ENCODE data around the gene KIAA0232. TPM values are rescaled to one million over a fixed set of nuclear protein-coding genes. Genes with fewer than 3 reads are reported as not detected.

KIAA0232 gene
- total and polyA plus RNA-seq, 9 of the 15 experiments (the other 6 are each of a cell fraction or from before 2014, with no cell fraction given) = 3.5 to 17.4 (median 13.0) TPM

DNA sequence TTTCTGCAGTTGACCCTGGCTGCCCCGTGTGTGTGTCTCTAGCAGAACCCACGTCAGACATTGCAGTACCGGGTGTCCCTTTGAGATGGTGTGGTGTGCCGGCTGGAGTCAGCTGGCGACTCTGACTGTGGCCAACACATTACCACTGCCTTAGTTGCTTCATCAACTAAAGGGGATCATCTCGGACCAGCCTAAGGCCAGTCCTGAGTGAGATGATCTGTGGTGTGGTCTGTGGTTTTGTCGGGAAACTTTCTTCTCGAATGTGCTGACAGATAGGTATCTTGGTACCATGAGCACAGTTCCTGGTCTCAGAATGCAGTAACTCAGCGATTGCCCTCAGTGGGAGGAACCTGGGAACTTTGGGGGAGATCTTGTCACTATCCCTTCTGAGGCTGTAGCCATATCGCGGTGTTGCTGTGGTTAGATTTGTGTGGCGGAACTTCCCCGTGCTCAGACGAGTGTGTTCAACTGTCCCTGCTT, 142.9 kb downstream of the KIAA0232 start (continued):
- TF ChIP-seq, protein P1, sequence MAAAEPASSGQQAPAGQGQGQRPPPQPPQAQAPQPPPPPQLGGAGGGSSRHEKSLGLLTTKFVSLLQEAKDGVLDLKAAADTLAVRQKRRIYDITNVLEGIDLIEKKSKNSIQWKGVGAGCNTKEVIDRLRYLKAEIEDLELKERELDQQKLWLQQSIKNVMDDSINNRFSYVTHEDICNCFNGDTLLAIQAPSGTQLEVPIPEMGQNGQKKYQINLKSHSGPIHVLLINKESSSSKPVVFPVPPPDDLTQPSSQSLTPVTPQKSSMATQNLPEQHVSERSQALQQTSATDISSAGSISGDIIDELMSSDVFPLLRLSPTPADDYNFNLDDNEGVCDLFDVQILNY (CRISPR knock-in tag; IDR thresholded peaks at IDR 0.05) = no peak
- TF ChIP-seq NR3C1 (CRISPR knock-in tag; IDR thresholded peaks at IDR 0.05) (no peak), TCF3 (CRISPR knock-in tag; IDR thresholded peaks at IDR 0.05) (peak; percentile 55; the same call in 1 of the 2 replicates), ZNF197 (CRISPR knock-in tag; IDR thresholded peaks at IDR 0.05; ENCODE audit: low read depth) (no peak), MEIS2 (IDR thresholded peaks at IDR 0.05; ENCODE audit: partially characterized antibody) (peak; percentile 97), RFX7 (CRISPR knock-in tag; IDR thresholded peaks at IDR 0.05) (no peak), CXXC5 (CRISPR knock-in tag; IDR thresholded peaks at IDR 0.05) (peak; percentile 77), NCOR1 (IDR thresholded peaks at IDR 0.05) (0 out of 2 replicates have a peak, but pooled peaks have one; percentile 42), GABPB1 (CRISPR knock-in tag; IDR thresholded peaks at IDR 0.05) (peak; percentile 52; the same call in 1 of the 2 replicates), ZNF830 (CRISPR knock-in tag; IDR thresholded peaks at IDR 0.05) (no peak), ATF7 (IDR thresholded peaks at IDR 0.05) (peak; percentile 71), ZNF583 (CRISPR knock-in tag; IDR thresholded peaks at IDR 0.05) (0 out of 2 replicates have a peak, but pooled peaks have one; percentile 47), ZKSCAN1 (IDR thresholded peaks at IDR 0.05; ENCODE audit: low read depth, low read length) (no peak), GTF2E2 (tag; IDR thresholded peaks at IDR 0.05) (no peak), SOX6 (IDR thresholded peaks at IDR 0.05) (peak; percentile 79), CCAR2 (IDR thresholded peaks at IDR 0.05; ENCODE audit: low read depth, low read length) (no peak), MAFF (IDR thresholded peaks at IDR 0.05; ENCODE audit: low read length) (0 out of 2 replicates have a peak, but pooled peaks have one; percentile 18), ERF (CRISPR knock-in tag; IDR thresholded peaks at IDR 0.05) (no peak), FOXJ3 (CRISPR knock-in tag; IDR thresholded peaks at IDR 0.05) (no peak), PHF20 (IDR thresholded peaks at IDR 0.05; ENCODE audit: partially characterized antibody) (no peak), LCOR (CRISPR knock-in tag; IDR thresholded peaks at IDR 0.05) (0 out of 2 replicates have a peak, but pooled peaks have one; percentile 69), NEUROD1 (IDR thresholded peaks at IDR 0.05; ENCODE audit: borderline replicate concordance, low read depth, low read length, partially characterized antibody) (peak; percentile 51), C11orf30 (IDR thresholded peaks at IDR 0.05; ENCODE audit: low read depth) (peak; percentile 78), CBFB (CRISPR knock-in tag; IDR thresholded peaks at IDR 0.05) (0 out of 2 replicates have a peak, but pooled peaks have one; percentile 80), ZNF12 (CRISPR knock-in tag; IDR thresholded peaks at IDR 0.05) (no peak), NFIX (CRISPR knock-in tag; IDR thresholded peaks at IDR 0.05; ENCODE audit: low read depth) (no peak), YBX1 (IDR thresholded peaks at IDR 0.05) (no peak)
- TF ChIP-seq, protein P2, sequence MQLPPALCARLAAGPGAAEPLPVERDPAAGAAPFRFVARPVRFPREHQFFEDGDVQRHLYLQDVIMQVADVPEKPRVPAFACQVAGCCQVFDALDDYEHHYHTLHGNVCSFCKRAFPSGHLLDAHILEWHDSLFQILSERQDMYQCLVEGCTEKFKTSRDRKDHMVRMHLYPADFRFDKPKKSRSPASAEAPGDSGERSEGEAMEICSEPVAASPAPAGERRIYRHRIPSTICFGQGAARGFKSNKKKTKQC (CRISPR knock-in tag; IDR thresholded peaks at IDR 0.05) = no peak
- TF ChIP-seq, protein P3, sequence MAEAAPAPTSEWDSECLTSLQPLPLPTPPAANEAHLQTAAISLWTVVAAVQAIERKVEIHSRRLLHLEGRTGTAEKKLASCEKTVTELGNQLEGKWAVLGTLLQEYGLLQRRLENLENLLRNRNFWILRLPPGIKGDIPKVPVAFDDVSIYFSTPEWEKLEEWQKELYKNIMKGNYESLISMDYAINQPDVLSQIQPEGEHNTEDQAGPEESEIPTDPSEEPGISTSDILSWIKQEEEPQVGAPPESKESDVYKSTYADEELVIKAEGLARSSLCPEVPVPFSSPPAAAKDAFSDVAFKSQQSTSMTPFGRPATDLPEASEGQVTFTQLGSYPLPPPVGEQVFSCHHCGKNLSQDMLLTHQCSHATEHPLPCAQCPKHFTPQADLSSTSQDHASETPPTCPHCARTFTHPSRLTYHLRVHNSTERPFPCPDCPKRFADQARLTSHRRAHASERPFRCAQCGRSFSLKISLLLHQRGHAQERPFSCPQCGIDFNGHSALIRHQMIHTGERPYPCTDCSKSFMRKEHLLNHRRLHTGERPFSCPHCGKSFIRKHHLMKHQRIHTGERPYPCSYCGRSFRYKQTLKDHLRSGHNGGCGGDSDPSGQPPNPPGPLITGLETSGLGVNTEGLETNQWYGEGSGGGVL (CRISPR knock-in tag; IDR thresholded peaks at IDR 0.05) = no peak
- TF ChIP-seq, protein P4, sequence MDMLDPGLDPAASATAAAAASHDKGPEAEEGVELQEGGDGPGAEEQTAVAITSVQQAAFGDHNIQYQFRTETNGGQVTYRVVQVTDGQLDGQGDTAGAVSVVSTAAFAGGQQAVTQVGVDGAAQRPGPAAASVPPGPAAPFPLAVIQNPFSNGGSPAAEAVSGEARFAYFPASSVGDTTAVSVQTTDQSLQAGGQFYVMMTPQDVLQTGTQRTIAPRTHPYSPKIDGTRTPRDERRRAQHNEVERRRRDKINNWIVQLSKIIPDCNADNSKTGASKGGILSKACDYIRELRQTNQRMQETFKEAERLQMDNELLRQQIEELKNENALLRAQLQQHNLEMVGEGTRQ (CRISPR knock-in tag; IDR thresholded peaks at IDR 0.05) = no peak

All from K562 (cell line).